Prostate gland (tissue), 2 donors: ENCODE data around the gene IFT27.

Experiments used
- POLR2A ChIP-seq: fragments of 450-650 bp; IDR thresholded peaks from one replicate; pipeline ENCODE4 v1.6.1; 2016; ENCODE audit warnings: antibody characterized with exemption, mild to moderate bottlenecking
- POLR2AphosphoS5 ChIP-seq: sonication (generic); formaldehyde crosslinking; IDR thresholded peaks from one replicate; pipeline ENCODE4 v1.6.1; 2017; ENCODE audit warnings: antibody characterized with exemption
- TF ChIP-seq, protein P1 (sequence below), 4 experiments: fragments of 200-600 bp in 2 of 4; fragments of 450-650 bp in 2 of 4; sonication (generic) in 2 of 4; IDR thresholded peaks; 1 replicate in 3 of 4; 2 replicates in 1 of 4; pipeline ENCODE4 v1.5.1; 2016 to 2019; ENCODE audit warnings: antibody characterized with exemption in 4 of 4, mild to moderate bottlenecking in 2 of 4, moderate library complexity in 2 of 4

DNA sequence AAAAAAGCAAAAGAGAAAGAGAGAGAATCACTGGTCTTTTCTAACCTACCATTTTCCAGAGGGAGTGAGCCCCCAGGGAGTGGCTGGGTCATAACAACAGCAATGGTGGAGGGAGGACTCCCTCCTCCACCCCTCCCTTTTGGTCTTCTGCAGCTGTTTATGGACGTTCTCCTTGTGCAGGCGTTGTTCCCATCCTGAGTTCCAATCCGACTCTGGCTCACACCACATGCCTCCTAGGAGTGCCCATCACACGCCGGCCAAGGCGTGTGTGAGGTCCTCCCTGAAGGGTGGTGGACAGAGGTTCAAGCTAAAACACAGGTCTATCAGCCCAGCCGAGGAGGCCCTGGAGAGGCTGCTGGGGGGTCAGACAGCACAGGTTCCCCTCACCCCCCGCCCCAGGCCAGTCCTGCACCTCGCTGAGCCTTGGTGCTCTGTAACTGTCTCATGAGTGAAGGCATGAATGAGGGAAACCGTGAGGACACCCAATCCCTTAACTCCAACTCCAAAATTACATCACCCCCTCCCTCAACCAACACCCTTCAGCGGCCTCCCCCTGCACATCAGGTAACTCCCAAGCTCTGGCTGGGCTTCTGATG is 29.4 kb downstream of the IFT27 start:
- TF ChIP-seq POLR2A (no peak), POLR2AphosphoS5 (no peak)
- TF ChIP-seq, protein P1, sequence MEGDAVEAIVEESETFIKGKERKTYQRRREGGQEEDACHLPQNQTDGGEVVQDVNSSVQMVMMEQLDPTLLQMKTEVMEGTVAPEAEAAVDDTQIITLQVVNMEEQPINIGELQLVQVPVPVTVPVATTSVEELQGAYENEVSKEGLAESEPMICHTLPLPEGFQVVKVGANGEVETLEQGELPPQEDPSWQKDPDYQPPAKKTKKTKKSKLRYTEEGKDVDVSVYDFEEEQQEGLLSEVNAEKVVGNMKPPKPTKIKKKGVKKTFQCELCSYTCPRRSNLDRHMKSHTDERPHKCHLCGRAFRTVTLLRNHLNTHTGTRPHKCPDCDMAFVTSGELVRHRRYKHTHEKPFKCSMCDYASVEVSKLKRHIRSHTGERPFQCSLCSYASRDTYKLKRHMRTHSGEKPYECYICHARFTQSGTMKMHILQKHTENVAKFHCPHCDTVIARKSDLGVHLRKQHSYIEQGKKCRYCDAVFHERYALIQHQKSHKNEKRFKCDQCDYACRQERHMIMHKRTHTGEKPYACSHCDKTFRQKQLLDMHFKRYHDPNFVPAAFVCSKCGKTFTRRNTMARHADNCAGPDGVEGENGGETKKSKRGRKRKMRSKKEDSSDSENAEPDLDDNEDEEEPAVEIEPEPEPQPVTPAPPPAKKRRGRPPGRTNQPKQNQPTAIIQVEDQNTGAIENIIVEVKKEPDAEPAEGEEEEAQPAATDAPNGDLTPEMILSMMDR (IDR thresholded peaks at IDR 0.05) = no peak
